ENCODE measurements around the gene BTBD19. TPM values are rescaled to one million over a fixed set of nuclear protein-coding genes. Genes with fewer than 3 reads are reported as not detected.

Gene BTBD19
- total RNA-seq, 1 donor from 2014 or later: 10.1 TPM

- DNase-seq (ENCODE audit: low spot score): no peak
Observed at GRCh38 chr1:44855742-44856141, 47.4 kb downstream of the BTBD19 start.

GRCh38 chr1:44857446-44857845, 49.1 kb downstream of the BTBD19 start:
- no peak for DNase-seq (ENCODE audit: low spot score)

- DNase-seq (ENCODE audit: low spot score): no peak
Observed at GRCh38 chr1:44860331-44860730, 52.0 kb downstream of the BTBD19 start.

- no peak for DNase-seq (ENCODE audit: low spot score)
Observed at GRCh38 chr1:44860891-44861425, 52.6 kb downstream of the BTBD19 start.

GRCh38 chr1:44862829-44863401, 54.6 kb downstream of the BTBD19 start:
- peak; percentile 68 for DNase-seq (ENCODE audit: low spot score)

Other genes with a start within 250 kb of the BTBD19 start
- 3.6 TPM for gene TMEM53, start 134.0 kb upstream of the BTBD19 start, total RNA-seq (ENCODE audit: insufficient read depth, low replicate concordance)
- not detected for gene ARMH1, start 133.8 kb upstream of the BTBD19 start, total RNA-seq (ENCODE audit: insufficient read depth, low replicate concordance)
- gene RNU5D-1, start 77.4 kb upstream of the BTBD19 start, total RNA-seq (ENCODE audit: insufficient read depth, low replicate concordance): not detected
- gene KIF2C, start 68.7 kb upstream of the BTBD19 start, total RNA-seq (ENCODE audit: insufficient read depth, low replicate concordance): 1.7 TPM
- gene RPS8, start 33.0 kb upstream of the BTBD19 start, total RNA-seq (ENCODE audit: insufficient read depth, low replicate concordance): 1,750 TPM
- 0.48 TPM for gene BEST4, start 20.4 kb upstream of the BTBD19 start, total RNA-seq (ENCODE audit: insufficient read depth, low replicate concordance)
- 36.8 TPM for gene PLK3, start 8.1 kb upstream of the BTBD19 start, total RNA-seq (ENCODE audit: insufficient read depth, low replicate concordance)
- gene DYNLT4, start 1.2 kb upstream of the BTBD19 start, total RNA-seq (ENCODE audit: insufficient read depth, low replicate concordance): not detected
- 0.72 TPM for gene PTCH2, start 34.7 kb downstream of the BTBD19 start, total RNA-seq (ENCODE audit: insufficient read depth, low replicate concordance)
- gene EIF2B3, start 178.1 kb downstream of the BTBD19 start, total RNA-seq (ENCODE audit: insufficient read depth, low replicate concordance): 5.5 TPM
- 10.6 TPM for gene HECTD3, start 202.8 kb downstream of the BTBD19 start, total RNA-seq (ENCODE audit: insufficient read depth, low replicate concordance)
- 77.5 TPM for gene UROD, start 203.7 kb downstream of the BTBD19 start, total RNA-seq (ENCODE audit: insufficient read depth, low replicate concordance)